Liver (tissue), 9 donors: ENCODE results near the gene LGR6. TPM values are rescaled to one million over a fixed set of nuclear protein-coding genes. Genes with fewer than 3 reads are reported as not detected.

Source experiments
- DNase-seq: peaks from one replicate; pipeline ENCODE4 v3.0.0-alpha.2; 2017; ENCODE audit warnings: low spot score
- H3K27ac ChIP-seq, 2 donors: one replicate each; pipeline ENCODE4 v1.7.0; 2013; ENCODE audit warnings: inconsistent platforms in 2 of 2, low read length in 2 of 2, control low read depth in 1 of 2, low read depth in 1 of 2, mild to moderate bottlenecking in 1 of 2
- H3K27me3 ChIP-seq, 4 donors: one replicate each; pipeline versions ENCODE4 v1.6.1 to v1.7.0; 2013; ENCODE audit warnings: low read length in 3 of 4, inconsistent platforms in 1 of 4, mild to moderate bottlenecking in 1 of 4, moderate library complexity in 1 of 4; ENCODE audit not compliant: control insufficient read depth in 4 of 4, insufficient read depth in 4 of 4
- H3K36me3 ChIP-seq, 4 donors: one replicate each; pipeline versions ENCODE4 v1.6.1 to v1.7.0; 2013; ENCODE audit warnings: low read length in 3 of 4, mild to moderate bottlenecking in 3 of 4, low read depth in 1 of 4, moderate library complexity in 1 of 4; ENCODE audit not compliant: control insufficient read depth in 4 of 4, insufficient read depth in 3 of 4
- H3K4me1 ChIP-seq, 4 donors: one replicate each; pipeline versions ENCODE4 v1.6.1 to v1.7.0; 2013; ENCODE audit warnings: low read length in 3 of 4, mild to moderate bottlenecking in 3 of 4, moderate library complexity in 1 of 4; ENCODE audit not compliant: control insufficient read depth in 4 of 4, insufficient read depth in 4 of 4
- H3K4me3 ChIP-seq, 3 donors: one replicate each; pipeline versions ENCODE4 v1.6.1 to v1.7.0; 2013; ENCODE audit warnings: low read length in 3 of 3, control low read depth in 1 of 3, low read depth in 1 of 3, mild to moderate bottlenecking in 1 of 3
- H3K9ac ChIP-seq, 2 donors: one replicate each; pipeline ENCODE4 v1.7.0; 2013; ENCODE audit warnings: low read length in 2 of 2, mild to moderate bottlenecking in 2 of 2, moderate library complexity in 2 of 2, control low read depth in 1 of 2, low read depth in 1 of 2
- H3K9me3 ChIP-seq, 4 donors: one replicate each; pipeline versions ENCODE4 v1.6.1 to v1.7.0; 2013; ENCODE audit warnings: low read length in 3 of 4; ENCODE audit not compliant: control insufficient read depth in 4 of 4
- EGR1 ChIP-seq, 2 donors: IDR thresholded peaks; 2 replicates each; pipeline ENCODE4 v1.6.1; 2016 to 2018; ENCODE audit warnings: antibody characterized with exemption in 2 of 2, low read depth in 2 of 2
- FOXA1 ChIP-seq: IDR thresholded peaks from 2 replicates; pipeline ENCODE4 v1.6.1; 2016; ENCODE audit warnings: antibody characterized with exemption
- FOXA2 ChIP-seq: IDR thresholded peaks from 2 replicates; pipeline ENCODE4 v1.6.1; 2016; ENCODE audit warnings: antibody characterized with exemption
- GABPA ChIP-seq, 2 donors: IDR thresholded peaks in 1 of 2; conservative IDR thresholded peaks in 1 of 2; 2 replicates each; pipeline ENCODE4 v1.6.1; 2016; ENCODE audit warnings: antibody characterized with exemption in 2 of 2, mild to moderate bottlenecking in 1 of 2, moderate library complexity in 1 of 2
- HNF4A ChIP-seq, 2 donors: conservative IDR thresholded peaks; 2 replicates each; pipeline ENCODE4 v1.6.1; 2016; ENCODE audit warnings: antibody characterized with exemption in 2 of 2, mild to moderate bottlenecking in 2 of 2
- HNF4G ChIP-seq: IDR thresholded peaks from 2 replicates; pipeline ENCODE4 v1.6.1; 2016; ENCODE audit warnings: antibody characterized with exemption
- JUND ChIP-seq, 2 donors: IDR thresholded peaks; 2 replicates each; pipeline ENCODE4 v1.6.1; 2016; ENCODE audit warnings: antibody characterized with exemption in 2 of 2
- NR2F2 ChIP-seq: IDR thresholded peaks from 2 replicates; pipeline ENCODE4 v1.6.1; 2016; ENCODE audit warnings: antibody characterized with exemption
- RAD21 ChIP-seq, 2 donors: IDR thresholded peaks; 2 replicates each; pipeline ENCODE4 v1.6.1; 2016; ENCODE audit warnings: antibody characterized with exemption in 2 of 2, mild to moderate bottlenecking in 2 of 2
- RXRA ChIP-seq, 2 donors: IDR thresholded peaks; 2 replicates each; pipeline ENCODE4 v1.6.1; 2017 to 2018; ENCODE audit warnings: antibody characterized with exemption in 2 of 2, mild to moderate bottlenecking in 1 of 2
- SP1 ChIP-seq: IDR thresholded peaks from 2 replicates; pipeline ENCODE4 v1.6.1; 2018; ENCODE audit warnings: antibody characterized with exemption, mild to moderate bottlenecking
- TAF1 ChIP-seq: conservative IDR thresholded peaks from 2 replicates; pipeline ENCODE4 v1.6.1; 2016; ENCODE audit warnings: antibody characterized with exemption, mild to moderate bottlenecking
- WGBS: extraction: QIAGEN DNeasy Blood & Tissue Kit; methylation state at CpG from one replicate; pipeline ENCODE4 v1.1.7; 2013; 5-methylcytosine and 5-hydroxymethylcytosine counted together
- polyA plus RNA-seq, 2 donors: library from polyadenylated mRNA; stranded (reverse) in 1 of 2; unstranded in 1 of 2; fragments of 200-250 nt in 1 of 2; fragments of >200 nt in 1 of 2; fragmentation: Nextera tagmentation in 1 of 2; extraction: Ambion mirVana in 1 of 2; gene quantifications; one replicate each; pipeline versions ENCODE4 v1.2.1 to v1.2.3, GENCODE V29; 2013 to 2015
- total RNA-seq, 2 donors: library from RNA; depleted of rRNA; stranded (reverse); fragments of >200 nt; gene quantifications; one replicate each; pipeline ENCODE4 v1.2.3, GENCODE V29; 2014
- TF ChIP-seq, protein P1 (sequence below): IDR thresholded peaks from 2 replicates; pipeline ENCODE4 v1.6.1; 2016; ENCODE audit warnings: antibody characterized with exemption, mild to moderate bottlenecking
- TF ChIP-seq, protein P2 (sequence below): fragments of 150-350 bp; IDR thresholded peaks from 2 replicates; pipeline ENCODE4 v1.5.1; 2017; ENCODE audit warnings: improper control_type of control experiment, low read depth, low read length; ENCODE audit not compliant: missing input control
- TF ChIP-seq, protein P3 (sequence below): IDR thresholded peaks from 2 replicates; pipeline ENCODE4 v1.6.1; 2016; ENCODE audit warnings: antibody characterized with exemption
- TF ChIP-seq, protein P4 (sequence below): IDR thresholded peaks from 2 replicates; pipeline ENCODE4 v1.6.1; 2016; ENCODE audit warnings: antibody characterized with exemption
- TF ChIP-seq, protein P5 (sequence below): IDR thresholded peaks from 2 replicates; pipeline ENCODE4 v1.6.1; 2016; ENCODE audit warnings: antibody characterized with exemption
- donor health status: healthy.
- donor health status: healthy.
- donor health status: healthy.
- donor health status: healthy.
- donor health status: healthy.

LGR6 gene
- total and polyA plus RNA-seq, 4 donors = 0.05 to 1.2 (median 0.75) TPM

GRCh38 chr1:202176949-202177927 lies 16.4 kb upstream of the LGR6 start:
- no peaks in the 10 kb centered on the region for H3K4me1 ChIP-seq
- H3K4me3 ChIP-seq = no peak overlapping the region
- H3K36me3 ChIP-seq = no peaks in the 10 kb centered on the region
- 94% methylated on average over 29 of the region's 29 CpGs for WGBS
- TF ChIP-seq, protein P1, sequence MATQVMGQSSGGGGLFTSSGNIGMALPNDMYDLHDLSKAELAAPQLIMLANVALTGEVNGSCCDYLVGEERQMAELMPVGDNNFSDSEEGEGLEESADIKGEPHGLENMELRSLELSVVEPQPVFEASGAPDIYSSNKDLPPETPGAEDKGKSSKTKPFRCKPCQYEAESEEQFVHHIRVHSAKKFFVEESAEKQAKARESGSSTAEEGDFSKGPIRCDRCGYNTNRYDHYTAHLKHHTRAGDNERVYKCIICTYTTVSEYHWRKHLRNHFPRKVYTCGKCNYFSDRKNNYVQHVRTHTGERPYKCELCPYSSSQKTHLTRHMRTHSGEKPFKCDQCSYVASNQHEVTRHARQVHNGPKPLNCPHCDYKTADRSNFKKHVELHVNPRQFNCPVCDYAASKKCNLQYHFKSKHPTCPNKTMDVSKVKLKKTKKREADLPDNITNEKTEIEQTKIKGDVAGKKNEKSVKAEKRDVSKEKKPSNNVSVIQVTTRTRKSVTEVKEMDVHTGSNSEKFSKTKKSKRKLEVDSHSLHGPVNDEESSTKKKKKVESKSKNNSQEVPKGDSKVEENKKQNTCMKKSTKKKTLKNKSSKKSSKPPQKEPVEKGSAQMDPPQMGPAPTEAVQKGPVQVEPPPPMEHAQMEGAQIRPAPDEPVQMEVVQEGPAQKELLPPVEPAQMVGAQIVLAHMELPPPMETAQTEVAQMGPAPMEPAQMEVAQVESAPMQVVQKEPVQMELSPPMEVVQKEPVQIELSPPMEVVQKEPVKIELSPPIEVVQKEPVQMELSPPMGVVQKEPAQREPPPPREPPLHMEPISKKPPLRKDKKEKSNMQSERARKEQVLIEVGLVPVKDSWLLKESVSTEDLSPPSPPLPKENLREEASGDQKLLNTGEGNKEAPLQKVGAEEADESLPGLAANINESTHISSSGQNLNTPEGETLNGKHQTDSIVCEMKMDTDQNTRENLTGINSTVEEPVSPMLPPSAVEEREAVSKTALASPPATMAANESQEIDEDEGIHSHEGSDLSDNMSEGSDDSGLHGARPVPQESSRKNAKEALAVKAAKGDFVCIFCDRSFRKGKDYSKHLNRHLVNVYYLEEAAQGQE = no peak
- TF ChIP-seq HNF4A (conservative IDR thresholded peaks at IDR 0.05) (no peak), RAD21 (IDR thresholded peaks at IDR 0.05) (no peak), HNF4G (no peak), GABPA (IDR thresholded peaks at IDR 0.05 in 1 of 2, conservative IDR thresholded peaks at IDR 0.05 in 1 of 2) (no peak), JUND (IDR thresholded peaks at IDR 0.05) (no peak), FOXA2 (no peak), RXRA (IDR thresholded peaks at IDR 0.05) (no peak), NR2F2 (no peak), EGR1 (IDR thresholded peaks at IDR 0.05; ENCODE audit: low read depth in 2 of 2) (no peak), TAF1 (no peak), FOXA1 (no peak), SP1 (no peak)
- TF ChIP-seq, protein P2, sequence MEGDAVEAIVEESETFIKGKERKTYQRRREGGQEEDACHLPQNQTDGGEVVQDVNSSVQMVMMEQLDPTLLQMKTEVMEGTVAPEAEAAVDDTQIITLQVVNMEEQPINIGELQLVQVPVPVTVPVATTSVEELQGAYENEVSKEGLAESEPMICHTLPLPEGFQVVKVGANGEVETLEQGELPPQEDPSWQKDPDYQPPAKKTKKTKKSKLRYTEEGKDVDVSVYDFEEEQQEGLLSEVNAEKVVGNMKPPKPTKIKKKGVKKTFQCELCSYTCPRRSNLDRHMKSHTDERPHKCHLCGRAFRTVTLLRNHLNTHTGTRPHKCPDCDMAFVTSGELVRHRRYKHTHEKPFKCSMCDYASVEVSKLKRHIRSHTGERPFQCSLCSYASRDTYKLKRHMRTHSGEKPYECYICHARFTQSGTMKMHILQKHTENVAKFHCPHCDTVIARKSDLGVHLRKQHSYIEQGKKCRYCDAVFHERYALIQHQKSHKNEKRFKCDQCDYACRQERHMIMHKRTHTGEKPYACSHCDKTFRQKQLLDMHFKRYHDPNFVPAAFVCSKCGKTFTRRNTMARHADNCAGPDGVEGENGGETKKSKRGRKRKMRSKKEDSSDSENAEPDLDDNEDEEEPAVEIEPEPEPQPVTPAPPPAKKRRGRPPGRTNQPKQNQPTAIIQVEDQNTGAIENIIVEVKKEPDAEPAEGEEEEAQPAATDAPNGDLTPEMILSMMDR = no peak
- TF ChIP-seq, protein P3, sequence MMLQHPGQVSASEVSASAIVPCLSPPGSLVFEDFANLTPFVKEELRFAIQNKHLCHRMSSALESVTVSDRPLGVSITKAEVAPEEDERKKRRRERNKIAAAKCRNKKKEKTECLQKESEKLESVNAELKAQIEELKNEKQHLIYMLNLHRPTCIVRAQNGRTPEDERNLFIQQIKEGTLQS = no peak
- TF ChIP-seq, protein P4, sequence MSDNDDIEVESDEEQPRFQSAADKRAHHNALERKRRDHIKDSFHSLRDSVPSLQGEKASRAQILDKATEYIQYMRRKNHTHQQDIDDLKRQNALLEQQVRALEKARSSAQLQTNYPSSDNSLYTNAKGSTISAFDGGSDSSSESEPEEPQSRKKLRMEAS = no peak
- TF ChIP-seq, protein P5, sequence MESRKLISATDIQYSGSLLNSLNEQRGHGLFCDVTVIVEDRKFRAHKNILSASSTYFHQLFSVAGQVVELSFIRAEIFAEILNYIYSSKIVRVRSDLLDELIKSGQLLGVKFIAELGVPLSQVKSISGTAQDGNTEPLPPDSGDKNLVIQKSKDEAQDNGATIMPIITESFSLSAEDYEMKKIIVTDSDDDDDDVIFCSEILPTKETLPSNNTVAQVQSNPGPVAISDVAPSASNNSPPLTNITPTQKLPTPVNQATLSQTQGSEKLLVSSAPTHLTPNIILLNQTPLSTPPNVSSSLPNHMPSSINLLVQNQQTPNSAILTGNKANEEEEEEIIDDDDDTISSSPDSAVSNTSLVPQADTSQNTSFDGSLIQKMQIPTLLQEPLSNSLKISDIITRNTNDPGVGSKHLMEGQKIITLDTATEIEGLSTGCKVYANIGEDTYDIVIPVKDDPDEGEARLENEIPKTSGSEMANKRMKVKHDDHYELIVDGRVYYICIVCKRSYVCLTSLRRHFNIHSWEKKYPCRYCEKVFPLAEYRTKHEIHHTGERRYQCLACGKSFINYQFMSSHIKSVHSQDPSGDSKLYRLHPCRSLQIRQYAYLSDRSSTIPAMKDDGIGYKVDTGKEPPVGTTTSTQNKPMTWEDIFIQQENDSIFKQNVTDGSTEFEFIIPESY = no peak
- no peaks in the 10 kb centered on the region for H3K27me3 ChIP-seq
- DNase-seq = no peak
- no peak overlapping the region for H3K9ac ChIP-seq
- no peak overlapping the region for H3K27ac ChIP-seq
- no peaks in the 10 kb centered on the region for H3K9me3 ChIP-seq
